Mesenchymal stem cell (in vitro differentiated cells and primary cell): Measurements from ENCODE around the gene OPHN1.
A peak's percentile ranks its signal among the peaks of the same experiment; 100 is the strongest.
"Not testable (repeated sequence)": the region's sequence is repeated elsewhere in the genome, so short reads cannot be mapped to it uniquely, and the experiment has no call there.

ENCODE experiments used
- DNase-seq: peaks from one replicate; pipeline ENCODE4 v3.0.0-alpha.2; 2013
- H2AFZ ChIP-seq: one replicate; pipeline ENCODE4 v1.6.1; 2013; ENCODE audit warnings: low read depth, mild to moderate bottlenecking, control low read depth, inconsistent platforms, low read length, moderate library complexity
- H2AK5ac ChIP-seq: 2 replicates; pipeline ENCODE4 v1.6.1; 2013; ENCODE audit warnings: low read length, moderate library complexity, mild to moderate bottlenecking, inconsistent platforms; ENCODE audit not compliant: severe bottlenecking
- H2BK120ac ChIP-seq: one replicate; pipeline ENCODE4 v1.6.1; 2013; ENCODE audit warnings: low read depth, mild to moderate bottlenecking, inconsistent platforms, low read length, moderate library complexity
- H2BK12ac ChIP-seq, 2 experiments: one replicate each; pipeline ENCODE4 v1.6.1; 2013; ENCODE audit warnings: inconsistent platforms in 2 of 2, low read length in 2 of 2, mild to moderate bottlenecking in 2 of 2, moderate library complexity in 2 of 2, control low read depth in 1 of 2
- H2BK15ac ChIP-seq: one replicate; pipeline ENCODE4 v1.6.1; 2013; ENCODE audit warnings: mild to moderate bottlenecking, low read depth, inconsistent platforms; ENCODE audit not compliant: poor library complexity, severe bottlenecking
- H2BK5ac ChIP-seq: 2 replicates; pipeline ENCODE4 v1.6.1; 2013; ENCODE audit warnings: low read depth, mild to moderate bottlenecking, low read length, control low read depth, inconsistent platforms; ENCODE audit not compliant: poor library complexity, severe bottlenecking
- H3K14ac ChIP-seq, 2 experiments: one replicate each; pipeline ENCODE4 v1.6.1; 2013; ENCODE audit warnings: inconsistent platforms in 2 of 2, low read length in 2 of 2, control low read depth in 1 of 2, mild to moderate bottlenecking in 1 of 2, moderate library complexity in 1 of 2
- H3K18ac ChIP-seq, 2 experiments: one replicate each; pipeline ENCODE4 v1.6.1; 2013; ENCODE audit warnings: inconsistent platforms in 2 of 2, low read length in 2 of 2, control low read depth in 1 of 2, low read depth in 1 of 2, mild to moderate bottlenecking in 1 of 2
- H3K23ac ChIP-seq, 2 experiments: one replicate each; pipeline ENCODE4 v1.6.1; 2013; ENCODE audit warnings: inconsistent platforms in 2 of 2, low read length in 2 of 2, mild to moderate bottlenecking in 2 of 2, moderate library complexity in 2 of 2, control low read depth in 1 of 2
- H3K27ac ChIP-seq: 2 replicates; pipeline ENCODE4 v1.5.1; 2013; ENCODE audit warnings: mild to moderate bottlenecking, moderate library complexity, low read length, control low read depth, inconsistent platforms; ENCODE audit not compliant: poor library complexity, severe bottlenecking
- H3K27me3 ChIP-seq, 2 experiments: 2 replicates each; pipeline versions ENCODE4 v1.6.1 to v1.7.0; 2013; ENCODE audit warnings: low read length in 2 of 2, mild to moderate bottlenecking in 2 of 2, moderate library complexity in 2 of 2, control low read depth in 1 of 2, inconsistent platforms in 1 of 2; ENCODE audit not compliant: control insufficient read depth in 1 of 2, insufficient read depth in 1 of 2
- H3K36me3 ChIP-seq, 2 experiments: 2 replicates each; pipeline versions ENCODE4 v1.6.1 to v1.7.0; 2013; ENCODE audit warnings: low read length in 2 of 2, control low read depth in 1 of 2, inconsistent platforms in 1 of 2, low read depth in 1 of 2, mild to moderate bottlenecking in 1 of 2; ENCODE audit not compliant: insufficient read depth in 2 of 2, control insufficient read depth in 1 of 2
- H3K4ac ChIP-seq, 2 experiments: one replicate each; pipeline ENCODE4 v1.6.1; 2013; ENCODE audit warnings: inconsistent platforms in 2 of 2, low read length in 2 of 2, mild to moderate bottlenecking in 2 of 2, moderate library complexity in 2 of 2, control low read depth in 1 of 2, low read depth in 1 of 2
- H3K4me1 ChIP-seq: 2 replicates; pipeline ENCODE4 v1.6.1; 2013; ENCODE audit warnings: low read depth, low read length, control low read depth; ENCODE audit not compliant: control insufficient read depth, insufficient read depth
- H3K4me2 ChIP-seq: 2 replicates; pipeline ENCODE4 v1.6.1; 2013; ENCODE audit warnings: low read length, mild to moderate bottlenecking, inconsistent platforms; ENCODE audit not compliant: poor library complexity, severe bottlenecking
- H3K4me3 ChIP-seq, 2 experiments: 2 replicates each; pipeline versions ENCODE4 v1.5.1 to v1.7.0; 2013; ENCODE audit warnings: low read length in 2 of 2, mild to moderate bottlenecking in 2 of 2, control low read depth in 1 of 2, low read depth in 1 of 2; ENCODE audit not compliant: insufficient read depth in 1 of 2
- H3K79me1 ChIP-seq: replicated peaks from 2 replicates; pipeline ENCODE4 v1.6.1; 2013; ENCODE audit warnings: mild to moderate bottlenecking, control low read depth, low read length, inconsistent platforms; ENCODE audit not compliant: poor library complexity, severe bottlenecking
- H3K9ac ChIP-seq: 2 replicates; pipeline ENCODE4 v1.7.0; 2013; ENCODE audit warnings: mild to moderate bottlenecking, low read length, moderate library complexity
- H3K9me3 ChIP-seq: 2 replicates; pipeline ENCODE4 v1.7.0; 2013; ENCODE audit warnings: mild to moderate bottlenecking, low read length; ENCODE audit not compliant: control insufficient read depth
- H4K8ac ChIP-seq: one replicate; pipeline ENCODE4 v1.6.1; 2013; ENCODE audit warnings: inconsistent platforms, mild to moderate bottlenecking, low read length, moderate library complexity
- H4K91ac ChIP-seq: one replicate; pipeline ENCODE4 v1.6.1; 2013; ENCODE audit warnings: mild to moderate bottlenecking, low read length, inconsistent platforms
- WGBS: methylation state at CpG from one replicate; pipeline ENCODE4 v1.1.7; 2013; ENCODE audit warnings: mixed read lengths; 5-methylcytosine and 5-hydroxymethylcytosine counted together

Gene OPHN1

GRCh38 chrX:68332201-68332731 lies 101.0 kb downstream of the OPHN1 start:
- Histone ChIP-seq H2BK120ac (no peak overlapping the region), H3K14ac (no peak overlapping the region), H3K4me1 (no peaks in the 10 kb centered on the region), H3K36me3 (no peaks in the 10 kb centered on the region), H3K4ac (no peak overlapping the region), H3K4me3 (no peak overlapping the region), H4K91ac (no peak overlapping the region), H2BK12ac (no peak overlapping the region), H3K4me2 (no peak overlapping the region), H3K79me1 (no peaks in the 10 kb centered on the region), H4K8ac (no peak overlapping the region), H2BK15ac (no peak overlapping the region), H3K27me3 (no peaks in the 10 kb centered on the region), H3K27ac (no peak overlapping the region), H2AFZ (no peak overlapping the region), H3K9ac (peak overlapping the region; percentile 27), H3K18ac (no peak overlapping the region), H2BK5ac (no peak overlapping the region), H3K9me3 (no peaks in the 10 kb centered on the region), H3K23ac (no peak overlapping the region), H2AK5ac (no peak overlapping the region)
- 81% methylated on average over 4 of the region's 4 CpGs for WGBS
- DNase-seq: no peak

GRCh38 chrX:68326841-68327240 lies 106.5 kb downstream of the OPHN1 start:
- not testable (repeated sequence) for H3K79me1 ChIP-seq, H3K4me2 ChIP-seq, H2AK5ac ChIP-seq, H3K36me3 ChIP-seq, H2BK12ac ChIP-seq, H4K91ac ChIP-seq, H2AFZ ChIP-seq, H3K9me3 ChIP-seq, H4K8ac ChIP-seq, H3K18ac ChIP-seq, DNase-seq, H3K4me1 ChIP-seq, H3K14ac ChIP-seq, H3K4ac ChIP-seq, H3K4me3 ChIP-seq, H3K9ac ChIP-seq, H3K23ac ChIP-seq, H3K27me3 ChIP-seq, H3K27ac ChIP-seq, H2BK5ac ChIP-seq, H2BK120ac ChIP-seq, H2BK15ac ChIP-seq
- no CpG with 5 or more reads among the region's 30 CpGs for WGBS

GRCh38 chrX:68307769-68308168 lies 125.5 kb downstream of the OPHN1 start:
- Histone ChIP-seq H2BK120ac (no peak overlapping the region), H2AFZ (no peak overlapping the region), H2BK12ac (no peak overlapping the region), H3K23ac (no peak overlapping the region), H3K79me1 (peaks cover 4% of the 10 kb centered on the region), H3K9me3 (no peaks in the 10 kb centered on the region), H3K4me2 (no peak overlapping the region), H3K4me1 (peaks cover 2% of the 10 kb centered on the region), H3K4me3 (no peak overlapping the region), H2BK15ac (no peak overlapping the region), H3K14ac (no peak overlapping the region), H2AK5ac (no peak overlapping the region), H3K9ac (no peak overlapping the region), H3K4ac (no peak overlapping the region), H2BK5ac (no peak overlapping the region), H4K91ac (no peak overlapping the region), H3K27me3 (peaks cover 0 to 16% of the 10 kb centered on the region in 2 experiments), H3K36me3 (no peaks in the 10 kb centered on the region), H3K18ac (no peak overlapping the region), H4K8ac (no peak overlapping the region), H3K27ac (no peak overlapping the region)
- DNase-seq: peak; percentile 63
- no CpG with 5 or more reads among the region's 1 CpG for WGBS

DNA sequence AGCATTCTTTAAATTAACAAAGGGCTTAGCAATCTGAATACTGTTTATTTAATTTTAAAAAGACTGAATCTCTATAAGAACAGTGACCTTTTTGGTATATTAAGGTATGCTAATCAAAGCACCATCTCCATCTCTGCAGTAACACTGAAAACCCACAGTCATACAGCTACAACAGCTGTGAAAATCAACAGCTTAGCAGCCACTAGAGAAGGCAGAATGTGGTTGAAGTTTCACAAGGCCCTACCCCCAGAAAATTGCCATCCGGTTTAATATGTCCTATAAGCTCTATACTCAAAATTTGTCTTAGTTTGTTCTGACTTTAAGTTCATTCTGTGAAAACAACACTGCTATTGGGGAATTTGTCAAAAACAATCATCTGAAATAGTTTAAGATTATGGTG lies 128.7 kb downstream of the OPHN1 start:
- H2BK12ac ChIP-seq: no peak overlapping the region
- no peak overlapping the region for H4K91ac ChIP-seq
- H3K4me2 ChIP-seq: no peak overlapping the region
- no peak overlapping the region for H2BK15ac ChIP-seq
- no peak overlapping the region for H3K4me3 ChIP-seq
- no peak overlapping the region for H3K14ac ChIP-seq
- no peak overlapping the region for H2BK5ac ChIP-seq
- H3K27ac ChIP-seq: no peak overlapping the region
- no peaks in the 10 kb centered on the region for H3K79me1 ChIP-seq
- H2BK120ac ChIP-seq: no peak overlapping the region
- H3K4me1 ChIP-seq: no peaks in the 10 kb centered on the region
- H3K36me3 ChIP-seq: no peaks in the 10 kb centered on the region
- H3K27me3 ChIP-seq: peaks cover 0 to 15% of the 10 kb centered on the region in 2 experiments
- no peaks in the 10 kb centered on the region for H3K9me3 ChIP-seq
- no peak overlapping the region for H3K18ac ChIP-seq
- H3K23ac ChIP-seq: no peak overlapping the region
- no peak overlapping the region for H4K8ac ChIP-seq
- DNase-seq: no peak
- H3K9ac ChIP-seq: no peak overlapping the region
- H2AFZ ChIP-seq: no peak overlapping the region
- WGBS: no CpG with 5 or more reads among the region's 1 CpG
- H3K4ac ChIP-seq: no peak overlapping the region
- no peak overlapping the region for H2AK5ac ChIP-seq
